K562 (cell line): ENCODE results near the gene P3H4. TPM values are rescaled to one million over a fixed set of nuclear protein-coding genes. Genes with fewer than 3 reads are reported as not detected.

Source experiments
- ATAC-seq: fragments of 200-7000 bp; cut with Tn5 transposase; 3 replicates; pipeline ENCODE4 v1.9.1; 2020; ENCODE audit warnings: moderate library complexity
- BruUV-seq: library from RNA; stranded (reverse); fragments of 400-500 nt; replicated peaks from 2 replicates; lab custom pipeline; 2021; lab: Mats Ljungman, UMichigan
- CTCF ChIA-PET: fragments of 300-600 bp; formaldehyde crosslinking; extraction: SDS; loops from one replicate; lab custom pipeline; 2021; ENCODE audit warnings: low intra/inter-chr PET ratio; lab: Yijun Ruan, JAX
- POLR2A ChIA-PET: fragments of 300-600, 350-650 bp; sonication (Branson Sonifier 250); formaldehyde crosslinking; extraction: SDS; loops from one replicate; lab custom pipeline; 2021; ENCODE audit warnings: antibody characterized with exemption, inconsistent platforms; lab: Yijun Ruan, JAX
- DNase-seq, 4 experiments: peaks; one replicate each; pipeline versions ENCODE4 v3.0.0 to v3.0.0-alpha.2; 2011 to 2018; ENCODE audit warnings: low spot score in 3 of 4, mixed read lengths in 3 of 4; ENCODE audit errors: extremely low read depth in 1 of 4
- FAIRE-seq: peaks from 2 replicates; lab custom pipeline; 2011; peaks lifted over from hg19 to GRCh38; lab: Jason Lieb, UNC
- H2AFZ ChIP-seq: 2 replicates; pipeline ENCODE4 v1.6.0; 2011; ENCODE audit warnings: low read depth, low read length, control low read depth, inconsistent platforms
- H3K27ac ChIP-seq: fragments of 200-600 bp; 3 replicates; pipeline ENCODE4 v1.8.0; 2011; ENCODE audit warnings: low read depth, mild to moderate bottlenecking, control low read depth, inconsistent platforms, low read length, moderate library complexity, mixed read lengths; ENCODE audit errors: extremely low read depth
- H3K27me3 ChIP-seq, 2 experiments: fragments of 300-600 bp in 1 of 2; 2 replicates in 1 of 2; 3 replicates in 1 of 2; pipeline versions ENCODE4 v1.6.0 to v1.8.0; 2011; ENCODE audit warnings: inconsistent platforms in 2 of 2, low read length in 2 of 2, mild to moderate bottlenecking in 1 of 2, mixed read lengths in 1 of 2, moderate library complexity in 1 of 2; ENCODE audit not compliant: control insufficient read depth in 2 of 2, insufficient read depth in 2 of 2
- H3K36me3 ChIP-seq: fragments of 300-600 bp; 3 replicates; pipeline ENCODE4 v1.8.0; 2011; ENCODE audit warnings: mild to moderate bottlenecking, low read length, inconsistent platforms; ENCODE audit not compliant: control insufficient read depth, insufficient read depth
- H3K4me1 ChIP-seq, 2 experiments: fragments of 200-600 bp in 1 of 2; replicated peaks in 1 of 2; 2 replicates in 1 of 2; 3 replicates in 1 of 2; pipeline versions ENCODE4 v1.5.1 to v1.8.0; 2011; ENCODE audit warnings: inconsistent platforms in 2 of 2, low read length in 2 of 2, mild to moderate bottlenecking in 1 of 2, mixed read lengths in 1 of 2, moderate library complexity in 1 of 2; ENCODE audit not compliant: control insufficient read depth in 2 of 2, insufficient read depth in 2 of 2
- H3K4me2 ChIP-seq: 2 replicates; pipeline ENCODE4 v1.6.1; 2011; ENCODE audit warnings: low read length, control low read depth, inconsistent platforms, mixed read lengths; ENCODE audit not compliant: insufficient read depth
- H3K4me3 ChIP-seq: fragments of 200-600 bp; sonication (generic), shearing (Covaris generic); 2 replicates; pipeline ENCODE4 v1.5.1; 2016; ENCODE audit warnings: control low read depth, inconsistent platforms
- H3K79me2 ChIP-seq: fragments of 200-600 bp; 3 replicates; pipeline ENCODE4 v1.8.0; 2011; ENCODE audit warnings: low read length, inconsistent platforms; ENCODE audit not compliant: control insufficient read depth, insufficient read depth
- H3K9ac ChIP-seq, 2 experiments: 2 replicates each; pipeline versions ENCODE4 v1.6.0 to v1.6.1; 2011; ENCODE audit warnings: low read depth in 2 of 2, low read length in 2 of 2, control low read depth in 1 of 2, inconsistent platforms in 1 of 2, mild to moderate bottlenecking in 1 of 2, mixed read lengths in 1 of 2; ENCODE audit not compliant: insufficient read depth in 1 of 2
- H3K9me1 ChIP-seq: one replicate; pipeline ENCODE4 v1.6.0; 2011; ENCODE audit warnings: inconsistent platforms, mild to moderate bottlenecking, low read length, moderate library complexity; ENCODE audit not compliant: control insufficient read depth, insufficient read depth
- H3K9me3 ChIP-seq: replicated peaks from 2 replicates; pipeline ENCODE4 v1.5.1; 2011; ENCODE audit warnings: low read depth, low read length, inconsistent platforms; ENCODE audit not compliant: control insufficient read depth, insufficient read depth
- H4K20me1 ChIP-seq: replicated peaks from 2 replicates; pipeline ENCODE4 v1.6.1; 2011; ENCODE audit warnings: low read length, inconsistent platforms, mixed read lengths; ENCODE audit not compliant: control insufficient read depth, insufficient read depth
- BRF1 ChIP-seq: IDR thresholded peaks from 3 replicates; pipeline ENCODE4 v1.6.1; 2011; ENCODE audit warnings: borderline replicate concordance, mild to moderate bottlenecking; ENCODE audit not compliant: insufficient read length; ENCODE audit errors: extremely low read depth
- HDAC2 ChIP-seq: fragments of 450-650 bp; IDR thresholded peaks from 2 replicates; pipeline ENCODE4 v1.6.1; 2016; ENCODE audit warnings: mild to moderate bottlenecking
- HEY1 ChIP-seq: fragments of 250-450 bp; sonication (Bioruptor Pico); IDR thresholded peaks from 2 replicates; pipeline ENCODE4 v1.5.0; 2020; ENCODE audit warnings: mild to moderate bottlenecking, moderate library complexity, borderline replicate concordance
- MECOM ChIP-seq: fragments of 250-450 bp; sonication (Bioruptor Pico); IDR thresholded peaks from 2 replicates; pipeline ENCODE4 v1.8.0; 2022; ENCODE audit warnings: inconsistent platforms
- MYNN ChIP-seq, 2 experiments: sonication (generic); formaldehyde crosslinking in 1 of 2; IDR thresholded peaks; 2 replicates each; pipeline versions ENCODE4 v1.5.0 to v1.6.1; 2016 to 2020; ENCODE audit warnings: antibody characterized with exemption in 1 of 2, missing genetic modification reagents in 1 of 2
- NCOA1 ChIP-seq: fragments of 450-650 bp; IDR thresholded peaks from 2 replicates; pipeline ENCODE4 v1.6.1; 2016; ENCODE audit warnings: low read depth
- WGBS: fragments of 100-300 bp; shearing (Covaris generic); methylation state at CpG from one replicate; pipeline ENCODE4 v1.1.6; 2016; ENCODE audit warnings: low coverage, mixed read lengths; ENCODE audit not compliant: insufficient coverage; ENCODE audit errors: missing lambda C conversion rate; 5-methylcytosine and 5-hydroxymethylcytosine counted together
- in situ Hi-C: fragments of 300-500 bp; cut with MboI; formaldehyde crosslinking; loops from 4 replicates; pipeline ENCODE4 v1.15.0; 2018; ENCODE audit warnings: inconsistent platforms, mixed read lengths
- intact Hi-C: fragments of 100-400 bp; cut with micrococcal nuclease; formaldehyde crosslinking; loops from 2 replicates; pipeline ENCODE4 v1.14.2; 2022
- polyA plus RNA-seq, 8 experiments: library from polyadenylated mRNA; depleted of rRNA in 4 of 8; stranded (reverse) in 5 of 8; unstranded in 3 of 8; fragments of >200 nt; fragmentation: Nextera tagmentation in 2 of 8; fragmentation: Illumina TruSeq in 1 of 8; extraction: Ambion mirVana in 2 of 8; extraction: Trizol in 1 of 8; gene quantifications; 2 replicates each; pipeline versions ENCODE4 v1.2.1 to v1.2.3, GENCODE V29; 2011 to 2014; ENCODE audit warnings: inconsistent platforms in 1 of 8, missing spikeins in 1 of 8
- total RNA-seq, 7 experiments: library from RNA; depleted of rRNA in 6 of 7; stranded (reverse); fragments of >200 nt in 6 of 7; fragmentation: Illumina TruSeq in 2 of 7; extraction: Trizol in 2 of 7; gene quantifications; 2 replicates each; pipeline versions ENCODE4 v1.2.1 to v1.2.3, GENCODE V29; 2011 to 2021; ENCODE audit warnings: low replicate concordance in 1 of 7
- TF ChIP-seq, protein P1 (sequence below), 2 experiments: IDR thresholded peaks; 2 replicates each; pipeline ENCODE4 v1.6.1; 2011; ENCODE audit warnings: borderline replicate concordance in 1 of 2, control low read depth in 1 of 2, low read depth in 1 of 2, low read length in 1 of 2, mild to moderate bottlenecking in 1 of 2, mixed read lengths in 1 of 2, moderate library complexity in 1 of 2; ENCODE audit not compliant: insufficient read depth in 1 of 2, insufficient read length in 1 of 2, poor library complexity in 1 of 2, severe bottlenecking in 1 of 2; ENCODE audit errors: extremely low read depth in 1 of 2

P3H4 gene
- total and polyA plus RNA-seq, 9 of the 15 experiments (the other 6 are each of a cell fraction or from before 2014, with no cell fraction given): 0.10 to 3.7 (median 1.0) TPM

DNA sequence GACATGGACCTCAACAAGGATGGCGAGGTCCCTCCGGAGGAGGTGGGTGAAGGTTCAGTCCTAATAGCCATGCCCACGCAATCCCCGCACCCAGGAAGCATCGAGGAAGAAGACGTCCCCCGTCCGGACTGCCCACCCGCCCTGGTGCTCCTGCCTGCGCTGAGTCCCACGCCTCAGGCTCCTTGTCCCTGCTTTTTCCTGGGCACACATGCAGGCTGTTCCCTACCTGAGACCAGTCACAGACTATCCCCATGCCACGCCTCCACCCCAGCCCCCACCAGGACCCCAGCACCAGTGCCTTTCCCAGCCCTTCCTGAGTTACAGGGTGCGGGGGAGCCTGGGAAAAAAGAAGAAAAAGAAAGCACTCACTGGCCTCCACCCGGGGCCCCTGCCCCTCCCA lies 10.0 kb upstream of the P3H4 start:
- no peak overlapping the region for H3K27ac ChIP-seq
- H3K36me3 ChIP-seq: peaks cover 19% of the 10 kb centered on the region; the same call in 1 of the 3 replicates
- H2AFZ ChIP-seq: no peak overlapping the region
- POLR2A ChIA-PET: interaction anchor here (1.2 to 1.5 kb wide), 2 partner anchors 15 to 20 kb away, joined by 3 to 6 read pairs; partner anchors contain the start of gene NT5C3B
- BruUV-seq: no TSS peak
- in situ Hi-C loops: no loop called here
- no peak overlapping the region for H3K4me3 ChIP-seq
- H3K79me2 ChIP-seq: no peaks in the 10 kb centered on the region
- peak overlapping the region in 1 of 2 experiments; percentile 52; a peak in 2 of 4 replicates for H3K9ac ChIP-seq
- H3K4me2 ChIP-seq: no peak overlapping the region
- CTCF ChIA-PET: interaction anchor here (0.6 kb wide), 1 partner anchor 41 kb away, joined by 3 read pairs; no protein-coding TSS in a partner anchor
- FAIRE-seq (no peak), DNase-seq (peak in 1 of 4 experiments; percentile 14), ATAC-seq (no peak)
- WGBS: 27% methylated on average over 5 of the region's 14 CpGs
- no peaks in the 10 kb centered on the region for H3K9me1 ChIP-seq
- H3K27me3 ChIP-seq: no peaks in the 10 kb centered on the region
- TF ChIP-seq MYNN (IDR thresholded peaks at IDR 0.05): no peak
- no peak for TF ChIP-seq MYNN (CRISPR knock-in tag; IDR thresholded peaks at IDR 0.05)
- no peak for TF ChIP-seq BRF1
- no peak for TF ChIP-seq HDAC2
- H3K4me1 ChIP-seq: peaks cover 2 to 40% of the 10 kb centered on the region in 2 experiments; a peak in 4 of 5 replicates
- H4K20me1 ChIP-seq: no peaks in the 10 kb centered on the region
- intact Hi-C loops: no loop called here
- H3K9me3 ChIP-seq: no peaks in the 10 kb centered on the region

DNA sequence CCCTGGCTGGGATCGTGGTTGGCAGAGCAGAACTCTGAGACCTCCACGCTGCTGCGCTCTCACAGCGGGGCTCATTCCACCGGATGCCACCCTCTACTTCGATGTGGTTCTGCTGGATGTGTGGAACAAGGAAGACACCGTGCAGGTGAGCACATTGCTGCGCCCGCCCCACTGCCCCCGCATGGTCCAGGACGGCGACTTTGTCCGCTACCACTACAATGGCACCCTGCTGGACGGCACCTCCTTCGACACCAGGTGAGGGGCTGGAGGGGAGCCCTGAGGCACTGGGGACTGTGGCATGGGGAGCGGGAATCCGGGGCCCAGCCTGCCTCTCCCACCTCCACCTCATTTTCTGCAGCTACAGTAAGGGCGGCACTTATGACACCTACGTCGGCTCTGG lies 6.3 kb upstream of the P3H4 start:
- in situ Hi-C loops: no loop called here
- intact Hi-C loops: no loop called here
- no peaks in the 10 kb centered on the region for H3K27me3 ChIP-seq
- BruUV-seq: no TSS peak
- no peaks in the 10 kb centered on the region for H3K9me3 ChIP-seq
- no peak overlapping the region for H3K4me3 ChIP-seq
- ChIA-PET CTCF (no interaction called here), POLR2A (no interaction called here)
- H3K36me3 ChIP-seq: no peaks in the 10 kb centered on the region
- no peak overlapping the region for H3K4me2 ChIP-seq
- ATAC-seq (no peak), DNase-seq (no peak), FAIRE-seq (no peak)
- no peaks in the 10 kb centered on the region for H3K9me1 ChIP-seq
- peak overlapping the region; percentile 57; the same call in 1 of the 2 replicates for H2AFZ ChIP-seq
- TF ChIP-seq NCOA1: no peak
- TF ChIP-seq MECOM (CRISPR knock-in tag): no peak
- TF ChIP-seq HEY1 (CRISPR knock-in tag): no peak
- TF ChIP-seq, protein P1, sequence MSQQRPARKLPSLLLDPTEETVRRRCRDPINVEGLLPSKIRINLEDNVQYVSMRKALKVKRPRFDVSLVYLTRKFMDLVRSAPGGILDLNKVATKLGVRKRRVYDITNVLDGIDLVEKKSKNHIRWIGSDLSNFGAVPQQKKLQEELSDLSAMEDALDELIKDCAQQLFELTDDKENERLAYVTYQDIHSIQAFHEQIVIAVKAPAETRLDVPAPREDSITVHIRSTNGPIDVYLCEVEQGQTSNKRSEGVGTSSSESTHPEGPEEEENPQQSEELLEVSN (IDR thresholded peaks at IDR 0.05; ENCODE audit: borderline replicate concordance in 1 of 2, extremely low read depth in 1 of 2, insufficient read depth in 1 of 2, insufficient read length in 1 of 2, low read depth in 1 of 2, low read length in 1 of 2, poor library complexity in 1 of 2, severe bottlenecking in 1 of 2): peak in 1 of 2 experiments; percentile 23
- 88% methylated on average over 16 of the region's 20 CpGs for whole genome bisulfite sequencing
- no peak overlapping the region for H3K9ac ChIP-seq
- peaks cover 2 to 41% of the 10 kb centered on the region in 2 experiments; a peak in 4 of 5 replicates for H3K4me1 ChIP-seq
- H4K20me1 ChIP-seq: no peaks in the 10 kb centered on the region
- no peaks in the 10 kb centered on the region for H3K79me2 ChIP-seq
- no peak overlapping the region for H3K27ac ChIP-seq
